H1 (cell line): ENCODE data around the gene SCAMP4. TPM values are rescaled to one million over a fixed set of nuclear protein-coding genes. Genes with fewer than 3 reads are reported as not detected.

ENCODE experiments used
- CTCF ChIA-PET: fragments of 300-600 bp; sonication (Branson Sonifier 250); formaldehyde crosslinking; loops from one replicate; lab custom pipeline; 2021; ENCODE audit not compliant: partially characterized antibody; lab: Charles Lee
- POLR2A ChIA-PET: fragments of 300-600 bp; sonication (Branson Sonifier 250); formaldehyde crosslinking; loops from one replicate; lab custom pipeline; 2021; ENCODE audit warnings: inconsistent platforms; ENCODE audit not compliant: partially characterized antibody; lab: Charles Lee
- DNase-seq, 2 experiments: peaks; one replicate each; pipeline versions ENCODE4 v3.0.0 to v3.0.0-alpha.2; 2010 to 2022; ENCODE audit warnings: low spot score in 2 of 2, low read depth in 1 of 2, mixed read lengths in 1 of 2
- FAIRE-seq: peaks from 2 replicates; lab custom pipeline; 2011; peaks lifted over from hg19 to GRCh38; lab: Jason Lieb, UNC
- H2AFZ ChIP-seq: 2 replicates; pipeline ENCODE4 v1.8.1; 2012; ENCODE audit warnings: low read length, inconsistent platforms
- H2AK5ac ChIP-seq: 2 replicates; pipeline ENCODE4 v1.6.1; 2013; ENCODE audit warnings: low read depth, low read length
- H2BK120ac ChIP-seq: replicated peaks from 2 replicates; pipeline ENCODE3; 2013; ENCODE audit warnings: low read depth, low read length, inconsistent platforms
- H2BK12ac ChIP-seq: 2 replicates; pipeline ENCODE4 v1.6.1; 2013; ENCODE audit warnings: low read depth, low read length
- H2BK15ac ChIP-seq: 2 replicates; pipeline ENCODE4 v1.6.1; 2013; ENCODE audit warnings: low read length
- H2BK20ac ChIP-seq: 2 replicates; pipeline ENCODE4 v1.6.1; 2013; ENCODE audit warnings: low read length
- H2BK5ac ChIP-seq: 2 replicates; pipeline ENCODE4 v1.6.1; 2013; ENCODE audit warnings: low read depth, low read length
- H3K14ac ChIP-seq: 2 replicates; pipeline ENCODE4 v1.6.1; 2013; ENCODE audit warnings: inconsistent platforms; ENCODE audit not compliant: insufficient read length
- H3K18ac ChIP-seq: 2 replicates; pipeline ENCODE4 v1.6.1; 2013; ENCODE audit warnings: low read length; ENCODE audit errors: extremely low read depth
- H3K23ac ChIP-seq: 2 replicates; pipeline ENCODE4 v1.6.1; 2013; ENCODE audit warnings: inconsistent platforms; ENCODE audit not compliant: insufficient read length
- H3K23me2 ChIP-seq: 2 replicates; pipeline ENCODE4 v1.6.1; 2013; ENCODE audit warnings: low read depth, low read length
- H3K27ac ChIP-seq: 2 replicates; pipeline ENCODE4 v1.6.1; 2011; ENCODE audit warnings: low read depth, low read length, inconsistent platforms
- H3K27me3 ChIP-seq, 4 experiments: replicated peaks in 1 of 4; 1 replicate in 1 of 4; 2 replicates in 3 of 4; pipeline versions ENCODE4 v1.6.1 to v1.8.1; 2011 to 2013; ENCODE audit warnings: low read length in 3 of 4, mild to moderate bottlenecking in 3 of 4, inconsistent platforms in 2 of 4, mixed read lengths in 2 of 4, moderate library complexity in 1 of 4; ENCODE audit not compliant: control insufficient read depth in 3 of 4, insufficient read depth in 3 of 4; ENCODE audit errors: extremely low read depth in 1 of 4
- H3K36me3 ChIP-seq, 4 experiments: 2 replicates each; pipeline versions ENCODE4 v1.6.1 to v1.8.1; 2011 to 2013; ENCODE audit warnings: mild to moderate bottlenecking in 4 of 4, low read length in 3 of 4, moderate library complexity in 2 of 4, control low read depth in 1 of 4, inconsistent platforms in 1 of 4; ENCODE audit not compliant: insufficient read depth in 4 of 4, control insufficient read depth in 2 of 4
- H3K4ac ChIP-seq: replicated peaks from 2 replicates; pipeline ENCODE3; 2013; ENCODE audit warnings: low read length, low read depth, mixed read lengths, inconsistent platforms; ENCODE audit not compliant: insufficient read length
- H3K4me1 ChIP-seq, 4 experiments: replicated peaks in 1 of 4; 1 replicate in 1 of 4; 2 replicates in 3 of 4; pipeline versions ENCODE4 v1.6.1 to v1.8.1; 2011 to 2013; ENCODE audit warnings: low read length in 3 of 4, inconsistent platforms in 2 of 4, mixed read lengths in 1 of 4; ENCODE audit not compliant: insufficient read depth in 4 of 4, control insufficient read depth in 3 of 4
- H3K4me2 ChIP-seq, 2 experiments: 2 replicates each; pipeline versions ENCODE4 v1.6.1 to v1.8.1; 2011 to 2013; ENCODE audit warnings: low read depth in 2 of 2, low read length in 2 of 2, control low read depth in 1 of 2, inconsistent platforms in 1 of 2, mild to moderate bottlenecking in 1 of 2; ENCODE audit not compliant: insufficient read depth in 1 of 2
- H3K4me3 ChIP-seq, 4 experiments: fragments of 200-600, 300-600 bp in 1 of 4; sonication (generic), shearing (Covaris generic), sonication (Bioruptor Twin) in 1 of 4; 2 replicates each; pipeline versions ENCODE4 v1.5.1 to v1.8.1; 2011 to 2016; ENCODE audit warnings: low read length in 4 of 4, low read depth in 3 of 4, control low read depth in 2 of 4, inconsistent platforms in 2 of 4, mild to moderate bottlenecking in 2 of 4, mixed read lengths in 1 of 4, moderate library complexity in 1 of 4; ENCODE audit not compliant: insufficient read depth in 2 of 4; ENCODE audit errors: extremely low read depth in 1 of 4
- H3K56ac ChIP-seq: replicated peaks from 2 replicates; pipeline ENCODE3; 2013; ENCODE audit warnings: low read depth, mild to moderate bottlenecking, mixed read lengths, low read length, inconsistent platforms; ENCODE audit not compliant: insufficient read length
- H3K79me1 ChIP-seq: 2 replicates; pipeline ENCODE4 v1.6.1; 2013; ENCODE audit warnings: low read depth, low read length, control low read depth
- H3K79me2 ChIP-seq, 2 experiments: 2 replicates each; pipeline versions ENCODE4 v1.6.1 to v1.8.1; 2012 to 2013; ENCODE audit warnings: low read length in 2 of 2, mild to moderate bottlenecking in 2 of 2, inconsistent platforms in 1 of 2; ENCODE audit not compliant: insufficient read depth in 2 of 2, control insufficient read depth in 1 of 2
- H3K9ac ChIP-seq, 4 experiments: replicated peaks in 1 of 4; 1 replicate in 1 of 4; 2 replicates in 3 of 4; pipeline versions ENCODE4 v1.6.1 to v1.8.1; 2011 to 2013; ENCODE audit warnings: low read depth in 3 of 4, low read length in 3 of 4, control low read depth in 2 of 4, mild to moderate bottlenecking in 2 of 4, moderate library complexity in 2 of 4, inconsistent platforms in 1 of 4; ENCODE audit errors: extremely low read depth in 1 of 4
- H3K9me3 ChIP-seq, 2 experiments: 2 replicates each; pipeline versions ENCODE4 v1.6.1 to v1.8.1; 2012 to 2013; ENCODE audit warnings: mild to moderate bottlenecking in 2 of 2, moderate library complexity in 2 of 2, control low read depth in 1 of 2, inconsistent platforms in 1 of 2, low read depth in 1 of 2, low read length in 1 of 2, mixed read lengths in 1 of 2; ENCODE audit not compliant: insufficient read depth in 2 of 2
- H4K20me1 ChIP-seq, 2 experiments: replicated peaks in 1 of 2; 2 replicates each; pipeline versions ENCODE3 to v1.8.1; 2011 to 2013; ENCODE audit warnings: inconsistent platforms in 2 of 2, low read length in 2 of 2, mild to moderate bottlenecking in 1 of 2; ENCODE audit not compliant: insufficient read depth in 2 of 2, control insufficient read depth in 1 of 2
- H4K5ac ChIP-seq: 2 replicates; pipeline ENCODE4 v1.6.1; 2013; ENCODE audit warnings: low read length, low read depth, mixed read lengths, inconsistent platforms; ENCODE audit not compliant: insufficient read length
- H4K8ac ChIP-seq: 2 replicates; pipeline ENCODE4 v1.8.0; 2013; ENCODE audit warnings: mild to moderate bottlenecking, moderate library complexity, low read length, inconsistent platforms; ENCODE audit not compliant: insufficient read depth; ENCODE audit errors: extremely low read depth
- H4K91ac ChIP-seq: replicated peaks from 2 replicates; pipeline ENCODE3; 2013; ENCODE audit warnings: low read length, mixed read lengths, inconsistent platforms; ENCODE audit not compliant: insufficient read length
- BCL11A ChIP-seq, 2 experiments: IDR thresholded peaks; one replicate each; pipeline ENCODE4 v1.6.1; 2011; ENCODE audit warnings: low read depth in 2 of 2, low read length in 2 of 2, mild to moderate bottlenecking in 2 of 2
- CBX8 ChIP-seq: fragments of 300-800, 300-1000 bp; sonication (generic); IDR thresholded peaks from 2 replicates; pipeline ENCODE4 v1.7.1; 2016; ENCODE audit warnings: low read depth, low read length, borderline replicate concordance
- TEAD4 ChIP-seq: IDR thresholded peaks from 2 replicates; pipeline ENCODE4 v1.6.1; 2012; ENCODE audit warnings: low read depth, low read length, inconsistent platforms, mixed read lengths
- WGBS, 2 experiments: shearing (Covaris generic) in 1 of 2; methylation state at CpG; one replicate each; pipeline versions ENCODE4 v1.1.6 to v1.1.7; 2013 to 2015; ENCODE audit warnings: low lambda C conversion rate in 2 of 2, mixed read lengths in 2 of 2, inconsistent platforms in 1 of 2, low coverage in 1 of 2, missing lambda C conversion rate in 1 of 2; ENCODE audit not compliant: insufficient replicate concordance in 2 of 2, insufficient coverage in 1 of 2, insufficient read length in 1 of 2; ENCODE audit errors: extremely low coverage in 1 of 2, missing lambda C conversion rate in 1 of 2; 5-methylcytosine and 5-hydroxymethylcytosine counted together
- polyA plus RNA-seq, 7 experiments: library from polyadenylated mRNA; depleted of rRNA in 3 of 7; stranded (reverse) in 5 of 7; unstranded in 2 of 7; fragments of >200 nt in 5 of 7; fragments of 200-250 nt in 2 of 7; gene quantifications; 1 replicate in 5 of 7; 2 replicates in 1 of 7; 4 replicates in 1 of 7; pipeline versions ENCODE4 v1.2.1 to v1.2.3, GENCODE V29; 2011 to 2013; ENCODE audit warnings: missing spikeins in 2 of 7, mixed read lengths in 2 of 7
- total RNA-seq: library from RNA; stranded (reverse); fragmentation: NEBNext Ultra II Directional; extraction: Animal tissue kit (Norgen Biotek cat#: 25700); gene quantifications from 2 replicates; pipeline ENCODE4 v1.2.1, GENCODE V29; 2021

The SCAMP4 gene
- total and polyA plus RNA-seq, 2 of the 8 experiments (the other 6 are each of a cell fraction or from before 2014, with no cell fraction given), result 17.1 to 61.4 TPM

- ChIA-PET CTCF (interaction anchor here (0.6 to 2.5 kb wide), 5 partner anchors 8 to 592 kb away, joined by 3 to 8 read pairs (median 5); no protein-coding TSS in a partner anchor), POLR2A (interaction anchor here (0.5 to 2.0 kb wide), 27 partner anchors 8 to 344 kb away, joined by 3 to 9 read pairs (median 3); partner anchors contain the start of gene ABHD17A)
- 0 out of 2 replicates have a peak overlapping the region, but pooled peaks have one; percentile 60 for H2AK5ac ChIP-seq
- H3K4me1 ChIP-seq, result peaks cover 0 to 9% (median 8%) of the 10 kb centered on the region in 4 experiments; a peak in 5 of 7 replicates
- H3K9ac ChIP-seq, result peak overlapping the region in 3 of 4 experiments; percentile 45 to 79 (median 77); a peak in 5 of 7 replicates
- H4K5ac ChIP-seq, result no peak overlapping the region
- H3K18ac ChIP-seq, result no peak overlapping the region
- peak overlapping the region; percentile 63 for H3K4ac ChIP-seq
- H3K56ac ChIP-seq, result no peak overlapping the region
- no peak overlapping the region for H2BK12ac ChIP-seq
- FAIRE-seq (no peak), DNase-seq (no peak)
- peak overlapping the region; percentile 51 to 71 (median 58) for H3K4me3 ChIP-seq
- H2BK5ac ChIP-seq, result peak overlapping the region; percentile 89; the same call in 1 of the 2 replicates
- peaks cover 12 to 50% of the 10 kb centered on the region in 2 experiments; a peak in 3 of 4 replicates for H3K79me2 ChIP-seq
- H2BK20ac ChIP-seq, result no peak overlapping the region
- 82% methylated on average over 14 of the region's 15 CpGs; no CpG with 5 or more reads in 1 of the 2 experiments for WGBS, 2 experiments
- peaks cover 15% of the 10 kb centered on the region for H3K79me1 ChIP-seq
- H3K27me3 ChIP-seq, result no peaks in the 10 kb centered on the region
- no peak overlapping the region for H2BK120ac ChIP-seq
- H3K23me2 ChIP-seq, result peaks cover 3% of the 10 kb centered on the region
- peak overlapping the region; percentile 76 for H4K8ac ChIP-seq
- no peak overlapping the region for H2AFZ ChIP-seq
- H3K4me2 ChIP-seq, result peak overlapping the region; percentile 75 to 81
- H2BK15ac ChIP-seq, result no peak overlapping the region
- peaks cover 0 to 4% (median under 1%) of the 10 kb centered on the region in 4 experiments; a peak in 1 of 8 replicates for H3K36me3 ChIP-seq
- H3K14ac ChIP-seq, result no peak overlapping the region
- no peaks in the 10 kb centered on the region for H3K9me3 ChIP-seq
- no peak overlapping the region for H4K91ac ChIP-seq
- H3K27ac ChIP-seq, result peak overlapping the region; percentile 84
- H3K23ac ChIP-seq, result no peak overlapping the region
- H4K20me1 ChIP-seq, result peaks cover 9 to 20% of the 10 kb centered on the region in 2 experiments
- TF ChIP-seq BCL11A (IDR thresholded peaks at IDR 0.05; ENCODE audit: low read depth in 2 of 2, low read length in 2 of 2) (no peak), CBX8 (no peak), TEAD4 (no peak)
These were observed 720 bp downstream of the SCAMP4 start for GRCh38 chr19:1905863-1906375.
